ENCODE results near the gene RCOR1. TPM values are rescaled to one million over a fixed set of nuclear protein-coding genes. Genes with fewer than 3 reads are reported as not detected.

RCOR1 gene
- total RNA-seq, 1 experiment from 2014 or later, result 21.9 TPM

DNA sequence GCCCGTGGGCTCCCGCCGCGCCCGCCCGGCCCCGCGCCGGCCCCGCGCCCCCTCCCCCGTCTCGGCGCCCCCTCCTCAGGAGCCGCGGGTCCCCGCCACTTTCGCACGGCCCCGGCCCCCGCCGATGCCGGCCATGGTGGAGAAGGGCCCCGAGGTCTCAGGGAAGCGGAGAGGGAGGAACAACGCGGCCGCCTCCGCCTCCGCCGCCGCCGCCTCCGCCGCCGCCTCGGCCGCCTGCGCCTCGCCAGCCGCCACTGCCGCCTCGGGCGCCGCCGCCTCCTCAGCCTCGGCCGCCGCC, 263 bp downstream of the RCOR1 start:
- Histone ChIP-seq H3K36me3 (peaks cover 31% of the 10 kb centered on the region), H3K9me3 (replicated peaks) (no peaks in the 10 kb centered on the region), H3K27me3 (replicated peaks) (0 out of 2 replicates have a peak, but pooled peaks cover 4% of the 10 kb centered on the region), H3K27ac (peak overlapping the region; percentile 34), H3K4me1 (replicated peaks) (peaks cover 38% of the 10 kb centered on the region), H3K4me3 (peak overlapping the region; percentile 79)
- no peak for DNase-seq (ENCODE audit: low read depth in 1 of 2, low spot score in 2 of 2)

DNA sequence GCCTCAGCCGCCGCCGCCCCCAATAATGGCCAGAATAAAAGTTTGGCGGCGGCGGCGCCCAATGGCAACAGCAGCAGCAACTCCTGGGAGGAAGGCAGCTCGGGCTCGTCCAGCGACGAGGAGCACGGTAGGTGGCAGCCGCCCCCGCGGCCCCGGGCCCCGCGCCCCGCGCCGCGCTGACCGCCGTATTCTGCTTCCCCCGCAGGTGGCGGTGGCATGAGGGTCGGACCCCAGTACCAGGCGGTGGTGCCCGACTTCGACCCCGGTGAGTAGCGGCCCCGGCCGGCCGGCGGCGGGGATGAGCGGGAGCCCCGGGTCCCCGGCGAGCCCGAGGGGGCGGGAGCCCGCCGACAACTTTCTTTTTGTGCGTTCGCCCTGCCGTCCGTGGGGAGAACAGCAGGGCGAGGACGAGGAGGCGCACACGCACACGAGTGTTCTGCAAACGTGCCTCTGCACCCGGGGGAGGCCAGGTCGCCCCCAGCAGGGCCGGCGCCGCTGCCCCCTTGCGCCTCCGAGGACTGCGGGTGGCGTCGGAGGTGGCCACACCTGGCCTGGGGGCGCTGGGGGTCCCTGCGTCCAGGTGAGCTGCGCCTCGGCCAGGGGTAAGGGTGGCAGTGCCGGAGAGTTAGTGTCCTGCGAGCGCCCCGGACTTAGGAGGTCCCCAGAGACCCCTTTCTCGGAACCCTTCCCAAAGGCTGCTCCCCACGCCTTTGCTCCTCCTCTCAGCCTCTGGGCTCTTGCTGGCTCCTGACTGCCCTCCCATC, 794 bp downstream of the RCOR1 start:
- H3K27ac ChIP-seq, result peak overlapping the region; percentile 34
- H3K27me3 ChIP-seq (replicated peaks), result 0 out of 2 replicates have a peak, but pooled peaks cover 4% of the 10 kb centered on the region
- peaks cover 34% of the 10 kb centered on the region for H3K36me3 ChIP-seq
- H3K4me3 ChIP-seq, result peak overlapping the region; percentile 79
- H3K9me3 ChIP-seq (replicated peaks), result no peaks in the 10 kb centered on the region
- H3K4me1 ChIP-seq (replicated peaks), result peaks cover 38% of the 10 kb centered on the region
- peak; percentile 44 to 53 for DNase-seq (ENCODE audit: low read depth in 1 of 2, low spot score in 2 of 2)

DNA sequence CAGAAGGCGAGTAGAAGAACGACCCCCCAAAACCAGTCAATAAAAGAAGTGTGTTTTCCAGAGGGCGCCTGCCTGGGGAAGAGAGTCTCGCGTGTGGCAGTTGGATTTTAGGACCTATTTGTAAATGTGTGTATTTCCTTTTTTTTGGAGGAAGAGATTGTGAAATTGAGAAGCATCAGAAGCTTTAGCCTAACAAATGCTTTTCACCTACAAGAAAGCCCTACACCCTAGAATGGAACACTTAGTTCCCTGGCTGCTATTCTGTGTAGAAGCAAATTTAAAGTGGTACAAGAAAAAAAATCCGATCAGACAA, 1.3 kb downstream of the RCOR1 start:
- H3K36me3 ChIP-seq, result peaks cover 34% of the 10 kb centered on the region
- H3K4me1 ChIP-seq (replicated peaks), result peaks cover 35% of the 10 kb centered on the region
- H3K27ac ChIP-seq, result no peak overlapping the region
- 0 out of 2 replicates have a peak, but pooled peaks cover 4% of the 10 kb centered on the region for H3K27me3 ChIP-seq (replicated peaks)
- H3K4me3 ChIP-seq, result peak overlapping the region; percentile 79
- no peak for DNase-seq (ENCODE audit: low read depth in 1 of 2, low spot score in 2 of 2)
- H3K9me3 ChIP-seq (replicated peaks), result no peaks in the 10 kb centered on the region

DNA sequence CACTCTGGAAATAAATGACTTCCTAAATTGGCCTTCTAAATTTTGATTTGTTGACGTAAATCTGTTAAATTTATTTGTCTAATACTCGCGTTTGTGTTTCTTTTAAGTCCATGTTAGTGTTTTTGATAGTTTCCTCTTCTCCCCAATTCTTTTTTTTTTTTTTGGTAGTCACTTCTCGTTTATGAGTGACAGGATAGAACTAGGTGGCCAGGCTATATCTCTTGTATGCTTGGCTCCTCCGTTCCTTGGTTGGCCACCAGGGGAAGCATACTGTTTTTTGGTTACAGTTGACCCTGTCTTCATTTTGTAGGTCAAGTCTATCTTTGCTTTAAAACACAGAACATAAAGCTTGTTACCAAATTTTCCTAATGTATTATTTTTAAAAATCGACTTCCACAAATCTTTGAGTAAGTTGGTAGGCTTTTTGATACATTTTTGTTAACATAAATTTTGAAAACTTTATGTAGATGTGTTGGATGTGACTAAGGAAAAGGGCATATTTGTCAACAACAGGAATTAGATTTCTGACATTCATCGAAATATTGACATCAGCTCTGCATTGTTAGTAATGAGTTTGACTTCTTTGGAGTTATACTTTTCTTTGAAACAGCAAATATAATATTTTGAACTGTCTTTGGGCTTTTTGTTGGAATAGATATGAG, 2.2 kb downstream of the RCOR1 start:
- Histone ChIP-seq H3K27me3 (replicated peaks) (0 out of 2 replicates have a peak, but pooled peaks cover 4% of the 10 kb centered on the region), H3K4me1 (replicated peaks) (peaks cover 26% of the 10 kb centered on the region), H3K27ac (no peak overlapping the region), H3K36me3 (peaks cover 39% of the 10 kb centered on the region), H3K9me3 (replicated peaks) (no peaks in the 10 kb centered on the region), H3K4me3 (peak overlapping the region; percentile 79)
- peak; percentile 56 to 57 for DNase-seq (ENCODE audit: low read depth in 1 of 2, low spot score in 2 of 2)

DNA sequence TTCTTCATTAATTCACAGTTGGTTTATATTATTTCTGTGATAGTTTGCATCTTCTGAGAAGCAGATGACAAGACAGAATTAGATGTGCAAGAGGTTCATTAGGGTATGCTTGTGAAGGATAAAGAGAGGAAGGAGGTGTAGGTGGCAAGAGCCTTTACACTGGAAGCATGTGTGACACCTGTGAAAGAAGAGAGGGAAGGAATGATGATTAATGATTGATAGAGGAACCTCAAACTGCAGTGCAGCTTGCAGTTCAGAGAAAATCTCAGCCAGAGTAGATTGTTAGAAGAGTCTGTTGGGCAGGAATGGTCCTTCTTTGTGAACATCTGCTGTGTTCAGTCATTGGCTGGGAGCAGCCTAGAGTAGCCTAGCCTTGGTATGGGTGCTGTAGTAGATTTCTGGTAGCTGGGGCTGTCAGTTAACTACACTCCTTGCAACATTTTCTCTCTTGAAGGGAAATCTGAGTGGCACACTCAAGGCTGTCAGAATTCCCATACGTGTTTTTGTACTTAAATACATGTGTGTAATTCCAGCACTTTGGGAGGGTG, 9.0 kb downstream of the RCOR1 start:
- H3K27ac ChIP-seq, result no peak overlapping the region
- H3K36me3 ChIP-seq, result peaks cover 26% of the 10 kb centered on the region
- no peaks in the 10 kb centered on the region for H3K27me3 ChIP-seq (replicated peaks)
- H3K4me3 ChIP-seq, result no peak overlapping the region
- no peaks in the 10 kb centered on the region for H3K4me1 ChIP-seq (replicated peaks)
- H3K9me3 ChIP-seq (replicated peaks), result no peaks in the 10 kb centered on the region
- DNase-seq (ENCODE audit: low read depth in 1 of 2, low spot score in 2 of 2), result no peak

DNA sequence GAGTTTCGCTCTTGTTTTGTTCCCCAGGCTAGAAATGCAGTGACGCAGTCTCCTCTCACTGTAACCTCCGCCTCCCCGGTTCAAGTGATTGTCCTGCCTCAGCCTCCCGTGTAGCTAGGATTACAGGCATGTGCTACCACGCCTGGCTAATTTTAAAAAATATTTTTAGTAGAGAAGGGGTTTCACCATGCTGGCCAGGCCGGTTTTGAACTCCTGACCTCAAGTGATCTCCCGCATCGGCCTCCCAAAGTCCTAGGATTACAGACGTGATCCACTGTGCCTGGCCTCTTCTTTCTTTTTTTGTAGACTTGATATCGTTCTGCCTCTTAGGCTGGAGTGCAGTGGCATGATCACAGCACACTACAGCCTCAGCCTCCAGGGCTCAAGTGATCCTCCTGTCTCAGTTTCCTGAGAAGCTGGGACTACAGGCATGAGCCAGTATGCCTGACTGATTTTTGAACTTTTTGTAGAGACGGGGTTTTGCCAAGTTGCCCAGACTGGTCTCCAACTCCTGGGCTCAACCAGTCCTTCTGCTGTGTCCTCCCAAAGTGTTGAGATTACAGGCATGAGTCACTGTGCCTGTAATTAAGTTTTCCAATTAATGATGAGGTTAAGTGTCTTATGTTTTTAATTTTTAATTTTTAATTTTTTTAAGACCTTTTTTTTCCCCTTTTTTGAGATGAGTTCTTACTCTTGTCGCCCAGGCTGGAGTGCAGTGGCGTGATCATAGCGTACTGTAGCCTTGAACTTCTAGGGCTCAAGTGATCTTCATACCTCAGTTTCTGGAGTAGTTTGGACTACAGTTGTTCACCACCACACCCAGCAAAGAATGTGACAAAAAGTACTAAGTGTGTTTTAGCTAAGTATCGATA, 10.2 kb downstream of the RCOR1 start:
- H3K27ac ChIP-seq, result no peak overlapping the region
- no peaks in the 10 kb centered on the region for H3K9me3 ChIP-seq (replicated peaks)
- H3K27me3 ChIP-seq (replicated peaks), result no peaks in the 10 kb centered on the region
- H3K4me1 ChIP-seq (replicated peaks), result no peaks in the 10 kb centered on the region
- H3K36me3 ChIP-seq, result peaks cover 21% of the 10 kb centered on the region
- H3K4me3 ChIP-seq, result no peak overlapping the region
- no peak for DNase-seq (ENCODE audit: low read depth in 1 of 2, low spot score in 2 of 2)

DNA sequence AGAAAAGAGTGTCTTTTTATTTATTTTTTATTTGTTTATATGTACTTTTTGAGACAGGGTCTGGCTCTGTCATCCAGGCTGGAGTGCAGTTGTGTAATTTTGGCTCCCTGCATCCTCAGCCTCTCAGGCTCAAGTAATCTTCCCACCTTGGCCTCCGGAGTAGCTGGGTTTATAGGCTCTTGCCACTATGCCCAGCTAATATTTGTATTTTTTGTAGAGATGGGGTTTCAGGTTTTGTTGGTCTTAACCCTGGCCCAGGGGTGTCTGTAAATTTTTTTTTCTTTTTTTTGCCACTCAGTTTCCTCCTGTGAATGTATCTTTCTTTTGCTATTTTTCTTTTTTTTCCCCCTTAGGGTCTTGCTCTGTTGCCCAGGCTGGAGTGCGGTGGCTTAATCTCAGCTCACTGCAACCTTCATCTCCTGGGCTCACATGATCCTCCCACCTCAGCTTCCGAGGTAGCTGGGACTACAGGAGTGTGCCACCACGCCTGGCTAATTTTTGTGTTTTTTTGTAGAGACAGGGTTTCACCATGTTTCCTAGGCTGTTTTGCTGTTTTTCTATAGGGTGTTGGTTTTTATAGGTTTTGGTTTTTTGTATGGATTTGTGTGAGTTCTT, 11.0 kb downstream of the RCOR1 start:
- H3K36me3 ChIP-seq, result peaks cover 17% of the 10 kb centered on the region
- no peaks in the 10 kb centered on the region for H3K27me3 ChIP-seq (replicated peaks)
- H3K4me1 ChIP-seq (replicated peaks), result no peaks in the 10 kb centered on the region
- H3K27ac ChIP-seq, result no peak overlapping the region
- H3K9me3 ChIP-seq (replicated peaks), result no peaks in the 10 kb centered on the region
- DNase-seq (ENCODE audit: low read depth in 1 of 2, low spot score in 2 of 2), result no peak
- no peak overlapping the region for H3K4me3 ChIP-seq

DNA sequence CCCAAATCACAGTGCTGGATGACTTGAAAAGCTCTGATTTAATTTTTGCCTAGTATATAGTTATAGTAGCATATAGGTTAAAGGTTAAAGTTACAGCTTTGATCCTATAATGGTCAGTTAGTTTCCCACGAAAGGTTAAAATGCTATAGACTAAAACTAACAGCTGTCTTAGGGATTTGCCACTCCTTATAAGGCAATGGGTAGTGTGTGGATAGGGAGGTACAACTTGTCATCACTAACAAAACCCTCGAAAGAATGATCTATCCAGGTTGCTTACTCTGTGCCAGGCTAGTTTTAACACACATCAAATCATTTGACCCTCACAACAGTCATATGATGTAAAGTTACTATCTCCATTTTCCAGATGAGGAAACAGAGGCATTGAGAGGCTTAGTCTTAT, 11.7 kb downstream of the RCOR1 start:
- H3K36me3 ChIP-seq, result peaks cover 17% of the 10 kb centered on the region
- H3K27ac ChIP-seq, result no peak overlapping the region
- H3K9me3 ChIP-seq (replicated peaks), result no peaks in the 10 kb centered on the region
- H3K4me3 ChIP-seq, result no peak overlapping the region
- H3K27me3 ChIP-seq (replicated peaks), result no peaks in the 10 kb centered on the region
- H3K4me1 ChIP-seq (replicated peaks), result no peaks in the 10 kb centered on the region
- no peak for DNase-seq (ENCODE audit: low read depth in 1 of 2, low spot score in 2 of 2)

DNA sequence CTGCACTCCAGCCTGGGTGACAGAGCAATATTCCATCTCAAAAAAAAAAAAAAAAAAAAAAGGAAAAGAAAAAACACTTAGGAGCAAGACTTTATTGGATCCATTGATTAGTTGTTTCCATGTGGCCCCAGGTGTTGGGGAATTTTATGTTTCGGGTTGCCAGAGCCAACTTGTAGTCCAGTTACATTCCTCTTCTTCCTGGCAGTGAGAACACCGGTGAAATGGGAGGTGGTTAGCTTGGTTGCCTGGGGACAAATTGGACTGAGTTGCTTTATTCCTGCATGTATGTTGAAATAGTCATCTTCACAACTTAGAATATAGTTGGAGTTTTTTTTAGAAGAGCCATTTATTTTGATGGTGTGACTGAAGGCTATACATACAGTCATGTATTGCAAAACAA, 12.6 kb downstream of the RCOR1 start:
- peaks cover 20% of the 10 kb centered on the region for H3K36me3 ChIP-seq

DNA sequence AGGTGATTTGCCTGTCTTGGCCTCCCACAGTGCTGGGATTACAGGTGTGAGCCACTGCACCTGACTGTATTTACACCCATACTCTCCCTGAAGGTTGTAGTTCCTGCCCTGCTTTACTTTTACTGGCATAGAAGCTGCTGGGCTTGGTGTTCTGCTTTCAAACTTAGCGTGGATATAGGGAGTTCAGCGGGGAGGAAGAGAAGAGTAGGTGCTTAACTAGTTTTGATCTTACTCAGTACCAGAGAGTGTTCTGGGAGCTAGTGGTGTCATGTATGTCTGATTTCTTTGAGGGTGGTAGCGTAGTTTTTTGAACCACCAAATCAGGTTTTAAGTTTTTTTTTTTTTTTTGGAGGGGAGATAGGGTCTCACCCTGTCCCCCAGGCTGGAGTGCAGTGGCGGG, 13.8 kb downstream of the RCOR1 start:
- DNase-seq (ENCODE audit: low read depth in 1 of 2, low spot score in 2 of 2), result no peak
- Histone ChIP-seq H3K36me3 (peaks cover 16% of the 10 kb centered on the region), H3K4me1 (replicated peaks) (no peaks in the 10 kb centered on the region), H3K27me3 (replicated peaks) (no peaks in the 10 kb centered on the region), H3K4me3 (no peak overlapping the region), H3K27ac (no peak overlapping the region), H3K9me3 (replicated peaks) (no peaks in the 10 kb centered on the region)

More for the DNA sequence above, 12.6 kb downstream of the RCOR1 start:
- no peaks in the 10 kb centered on the region for H3K4me1 ChIP-seq (replicated peaks)
- H3K4me3 ChIP-seq, result no peak overlapping the region
- H3K27me3 ChIP-seq (replicated peaks), result no peaks in the 10 kb centered on the region
- H3K27ac ChIP-seq, result no peak overlapping the region
- DNase-seq (ENCODE audit: low read depth in 1 of 2, low spot score in 2 of 2), result no peak
- no peaks in the 10 kb centered on the region for H3K9me3 ChIP-seq (replicated peaks)

DNA sequence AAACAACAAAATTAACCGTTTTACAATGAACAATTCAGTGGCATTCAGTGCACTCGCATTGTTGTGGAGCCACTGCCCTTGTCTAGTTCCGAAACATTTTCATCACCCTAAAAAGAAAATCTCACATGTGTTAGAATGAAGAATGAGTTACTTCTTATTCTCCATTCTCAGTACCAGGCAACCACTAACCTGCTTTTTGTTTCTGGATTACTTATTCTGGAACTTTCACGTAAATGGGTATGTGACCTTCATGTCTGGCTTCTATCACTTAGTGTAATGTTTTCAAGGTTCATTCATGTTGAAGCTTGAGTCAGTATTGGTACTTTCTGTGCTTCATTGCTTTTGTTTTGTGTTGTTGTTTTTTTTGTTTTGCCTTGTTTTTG, 15.6 kb downstream of the RCOR1 start:
- no peak for DNase-seq (ENCODE audit: low read depth in 1 of 2, low spot score in 2 of 2)
- H3K27ac ChIP-seq, result no peak overlapping the region
- peaks cover 12% of the 10 kb centered on the region for H3K36me3 ChIP-seq
- no peaks in the 10 kb centered on the region for H3K27me3 ChIP-seq (replicated peaks)
- H3K4me3 ChIP-seq, result no peak overlapping the region
- H3K4me1 ChIP-seq (replicated peaks), result no peaks in the 10 kb centered on the region
- no peaks in the 10 kb centered on the region for H3K9me3 ChIP-seq (replicated peaks)

DNA sequence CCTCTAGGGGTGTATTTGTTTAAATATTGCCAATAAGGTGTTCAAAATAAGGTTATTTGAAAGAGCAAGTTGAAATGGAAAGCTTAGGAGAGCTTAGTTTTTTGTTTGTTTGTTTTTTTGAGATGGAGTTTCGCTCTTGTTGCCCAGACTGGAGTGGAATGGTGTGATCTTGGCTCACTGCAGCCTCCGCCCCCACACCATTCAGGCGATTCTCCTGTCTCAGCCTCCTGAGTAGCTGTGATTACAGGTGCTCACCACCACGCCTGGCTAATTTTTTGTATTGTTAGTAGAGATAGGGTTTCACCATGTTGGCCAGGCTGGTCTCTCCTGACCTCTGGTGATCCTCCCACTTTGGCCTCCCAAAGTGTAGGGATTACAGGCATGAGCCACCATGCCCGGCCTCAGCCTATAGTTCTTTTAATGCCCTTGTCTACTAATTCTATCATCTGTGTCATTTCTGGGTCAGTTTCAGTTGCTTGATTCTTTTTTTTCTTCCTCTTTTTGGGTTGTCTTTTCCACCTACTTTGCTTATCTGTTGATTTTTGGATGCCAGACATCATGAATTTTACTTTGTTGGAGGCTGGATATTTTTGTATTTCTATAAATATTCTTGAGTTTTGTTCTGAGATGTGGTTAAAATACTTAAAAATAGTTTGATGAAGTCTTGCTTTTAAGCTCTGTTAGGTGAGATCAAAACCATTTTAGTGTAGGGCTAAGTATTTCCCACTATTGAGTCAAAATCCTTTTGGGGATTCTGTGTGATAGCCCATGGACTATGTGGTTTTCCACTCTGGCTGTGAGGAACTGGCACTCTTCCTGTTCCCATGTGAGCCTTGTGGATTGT, 18.7 kb downstream of the RCOR1 start:
- no peak for DNase-seq (ENCODE audit: low read depth in 1 of 2, low spot score in 2 of 2)
- Histone ChIP-seq H3K4me1 (replicated peaks) (no peaks in the 10 kb centered on the region), H3K27me3 (replicated peaks) (no peaks in the 10 kb centered on the region)

DNA sequence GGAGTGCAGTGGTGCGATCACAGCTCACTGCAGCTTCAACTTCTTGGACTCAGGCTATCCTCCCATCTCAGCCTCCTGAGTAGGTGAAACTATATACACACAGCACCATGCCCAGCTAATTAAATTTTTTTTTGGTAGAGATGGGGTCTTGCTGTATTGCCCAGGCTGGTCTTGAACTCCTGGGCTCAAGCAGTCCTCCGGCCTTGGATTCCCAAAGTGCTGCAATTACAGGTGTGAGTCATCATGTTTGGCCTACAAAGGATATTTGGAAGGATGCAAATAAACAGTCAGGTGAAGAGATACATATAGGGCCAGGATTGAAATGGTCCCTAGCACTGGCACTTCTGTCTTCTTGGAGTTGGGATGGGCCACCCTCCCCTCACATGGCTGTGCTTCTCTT, 23.9 kb downstream of the RCOR1 start:
- Histone ChIP-seq H3K4me1 (replicated peaks) (peaks cover 9% of the 10 kb centered on the region), H3K27me3 (replicated peaks) (no peaks in the 10 kb centered on the region), H3K36me3 (0 out of 2 replicates have a peak, but pooled peaks cover 7% of the 10 kb centered on the region), H3K9me3 (replicated peaks) (no peaks in the 10 kb centered on the region), H3K27ac (no peak overlapping the region), H3K4me3 (no peak overlapping the region)
- no peak for DNase-seq (ENCODE audit: low read depth in 1 of 2, low spot score in 2 of 2)

More for the DNA sequence above, 18.7 kb downstream of the RCOR1 start:
- H3K36me3 ChIP-seq, result peaks cover 7% of the 10 kb centered on the region
- no peak overlapping the region for H3K27ac ChIP-seq
- no peaks in the 10 kb centered on the region for H3K9me3 ChIP-seq (replicated peaks)
- no peak overlapping the region for H3K4me3 ChIP-seq
